Measurements from ENCODE around the gene PLPP1. TPM values are rescaled to one million over a fixed set of nuclear protein-coding genes. Genes with fewer than 3 reads are reported as not detected.
"Not testable (repeated sequence)": the region's sequence is repeated elsewhere in the genome, so short reads cannot be mapped to it uniquely, and the experiment has no call there.

PLPP1 gene
- total and polyA plus RNA-seq, 3 donors from 2014 or later, result 64.7 to 111 (median 66.7) TPM

DNA sequence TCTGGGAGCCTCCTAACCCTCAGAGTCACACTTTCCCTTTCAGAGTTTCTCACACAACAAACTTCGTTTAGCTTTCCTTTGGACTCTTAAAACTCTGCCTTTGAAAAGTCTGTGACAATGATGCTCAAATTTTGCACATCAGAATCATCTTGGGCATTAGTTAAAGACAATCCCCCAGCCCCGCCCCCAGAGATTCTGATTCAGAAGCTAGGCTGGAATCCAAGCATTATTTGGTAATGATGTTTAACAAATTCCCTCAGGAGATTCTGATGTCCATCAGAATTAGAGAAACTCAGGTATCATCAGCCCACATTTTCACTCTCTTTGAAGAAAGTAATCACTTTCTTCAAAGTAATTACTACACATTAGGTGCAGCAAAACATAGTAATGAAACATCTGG, 9.6 kb upstream of the PLPP1 start:
- Histone ChIP-seq H3K4me3 (no peak overlapping the region), H3K9me3 (no peaks in the 10 kb centered on the region), H3K27me3 (no peaks in the 10 kb centered on the region), H3K36me3 (ENCODE audit: low read depth, missing control alignments) (no peaks in the 10 kb centered on the region), H3K4me1 (no peaks in the 10 kb centered on the region), H3K27ac (no peak overlapping the region)
- 87 to 94% methylated on average over 2 of the region's 2 CpGs for WGBS, 2 donors
- no peak for DNase-seq
- TF ChIP-seq, protein P1, sequence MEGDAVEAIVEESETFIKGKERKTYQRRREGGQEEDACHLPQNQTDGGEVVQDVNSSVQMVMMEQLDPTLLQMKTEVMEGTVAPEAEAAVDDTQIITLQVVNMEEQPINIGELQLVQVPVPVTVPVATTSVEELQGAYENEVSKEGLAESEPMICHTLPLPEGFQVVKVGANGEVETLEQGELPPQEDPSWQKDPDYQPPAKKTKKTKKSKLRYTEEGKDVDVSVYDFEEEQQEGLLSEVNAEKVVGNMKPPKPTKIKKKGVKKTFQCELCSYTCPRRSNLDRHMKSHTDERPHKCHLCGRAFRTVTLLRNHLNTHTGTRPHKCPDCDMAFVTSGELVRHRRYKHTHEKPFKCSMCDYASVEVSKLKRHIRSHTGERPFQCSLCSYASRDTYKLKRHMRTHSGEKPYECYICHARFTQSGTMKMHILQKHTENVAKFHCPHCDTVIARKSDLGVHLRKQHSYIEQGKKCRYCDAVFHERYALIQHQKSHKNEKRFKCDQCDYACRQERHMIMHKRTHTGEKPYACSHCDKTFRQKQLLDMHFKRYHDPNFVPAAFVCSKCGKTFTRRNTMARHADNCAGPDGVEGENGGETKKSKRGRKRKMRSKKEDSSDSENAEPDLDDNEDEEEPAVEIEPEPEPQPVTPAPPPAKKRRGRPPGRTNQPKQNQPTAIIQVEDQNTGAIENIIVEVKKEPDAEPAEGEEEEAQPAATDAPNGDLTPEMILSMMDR (IDR thresholded peaks at IDR 0.05), result no peak
- TF ChIP-seq POLR2A (IDR thresholded peaks at IDR 0.05), result no peak
- intact Hi-C loops (cut with DNase I; ENCODE audit: low total_unique reads), result no loop called here

DNA sequence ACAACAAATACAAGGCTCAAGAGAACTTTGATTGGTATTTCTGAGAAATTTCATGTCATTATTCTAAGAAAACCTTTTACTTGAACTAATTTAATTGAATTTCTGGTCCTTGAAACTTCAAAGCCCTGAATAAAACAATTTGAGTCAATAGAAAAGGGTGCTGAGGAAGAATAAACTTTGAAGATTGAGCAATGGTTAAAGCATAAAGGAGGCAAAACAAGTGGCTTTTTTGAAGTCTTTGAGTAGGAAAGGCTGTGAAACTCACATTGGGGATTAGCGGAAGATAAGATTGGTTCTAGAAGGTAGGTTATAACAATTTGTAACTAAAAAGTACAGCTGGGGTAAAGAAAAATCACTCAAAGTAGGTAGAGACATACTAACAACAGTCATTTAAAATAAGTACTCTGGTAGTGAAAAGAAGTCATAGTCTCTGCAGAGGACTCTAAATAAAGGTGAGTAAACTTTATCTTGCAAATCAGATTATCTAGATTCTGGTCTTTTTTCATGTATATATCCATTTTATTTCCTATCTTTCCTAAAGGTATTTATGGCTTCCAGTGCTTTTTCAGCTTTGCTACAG, 6.4 kb upstream of the PLPP1 start:
- WGBS, 2 donors, result 77 to 86% methylated on average over 1 of the region's 1 CpG
- Histone ChIP-seq H3K27ac (no peak overlapping the region), H3K36me3 (ENCODE audit: low read depth, missing control alignments) (no peaks in the 10 kb centered on the region), H3K27me3 (no peaks in the 10 kb centered on the region), H3K4me1 (no peaks in the 10 kb centered on the region), H3K4me3 (no peak overlapping the region), H3K9me3 (no peaks in the 10 kb centered on the region)
- intact Hi-C loops (cut with DNase I; ENCODE audit: low total_unique reads), result no loop called here
- TF ChIP-seq, protein P1 (IDR thresholded peaks at IDR 0.05), result no peak
- no peak for DNase-seq

DNA sequence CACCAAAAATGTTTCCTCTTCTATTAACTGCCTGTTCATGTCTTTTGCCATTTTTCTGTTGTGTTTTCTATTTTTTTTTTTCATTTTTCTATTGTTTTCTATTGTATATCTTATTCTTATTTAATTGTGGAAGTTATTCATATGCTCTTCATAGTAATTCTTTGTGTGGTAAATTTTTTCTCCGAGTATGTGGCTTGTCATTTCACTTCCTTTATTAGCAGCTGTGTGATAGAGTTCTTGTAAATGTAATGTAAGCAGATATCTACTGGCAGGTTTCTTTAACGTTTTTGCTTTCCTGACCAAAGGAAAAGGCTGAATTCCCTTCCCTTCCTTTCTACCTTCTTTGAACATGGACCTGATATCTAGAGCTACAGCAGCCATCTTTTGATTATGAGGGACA, 5.8 kb upstream of the PLPP1 start:
- Histone ChIP-seq H3K4me3 (no peak overlapping the region), H3K27ac (no peak overlapping the region), H3K9me3 (no peaks in the 10 kb centered on the region), H3K27me3 (no peaks in the 10 kb centered on the region), H3K36me3 (ENCODE audit: low read depth, missing control alignments) (no peaks in the 10 kb centered on the region), H3K4me1 (no peaks in the 10 kb centered on the region)
- WGBS, 2 donors, result 49 to 60% methylated on average over 2 of the region's 2 CpGs
- DNase-seq, result no peak
- intact Hi-C loops (cut with DNase I; ENCODE audit: low total_unique reads), result no loop called here
- no peak for TF ChIP-seq POLR2A (IDR thresholded peaks at IDR 0.05)
- TF ChIP-seq, protein P1 (IDR thresholded peaks at IDR 0.05), result no peak

DNA sequence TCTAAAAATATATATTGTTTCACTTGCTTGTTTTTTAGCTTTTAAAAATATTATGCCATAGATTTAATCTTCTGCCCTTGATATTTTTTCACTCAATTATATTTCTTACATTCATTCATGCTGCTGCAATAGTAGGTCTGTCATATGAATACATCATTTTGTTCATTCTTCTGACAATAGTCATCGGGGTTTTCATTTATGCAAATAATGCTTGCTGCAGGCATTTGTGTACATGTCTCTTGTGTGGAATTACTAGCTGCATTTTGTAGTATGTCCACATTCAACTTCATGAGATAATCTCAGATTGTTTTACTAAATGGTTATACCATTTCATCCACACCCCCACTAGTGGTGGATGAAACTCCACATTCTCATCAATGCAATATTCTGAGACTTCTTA, 5.3 kb upstream of the PLPP1 start:
- TF ChIP-seq POLR2A (IDR thresholded peaks at IDR 0.05), result no peak
- TF ChIP-seq, protein P1 (IDR thresholded peaks at IDR 0.05), result no peak
- DNase-seq, result no peak
- H3K4me3 ChIP-seq, result no peak overlapping the region
- intact Hi-C loops (cut with DNase I; ENCODE audit: low total_unique reads), result no loop called here
- no peaks in the 10 kb centered on the region for H3K4me1 ChIP-seq
- no peak overlapping the region for H3K27ac ChIP-seq
- H3K36me3 ChIP-seq (ENCODE audit: low read depth, missing control alignments), result no peaks in the 10 kb centered on the region
- no peaks in the 10 kb centered on the region for H3K9me3 ChIP-seq
- H3K27me3 ChIP-seq, result no peaks in the 10 kb centered on the region
- WGBS, 2 donors, result 97 to 100% methylated on average over 1 of the region's 1 CpG

DNA sequence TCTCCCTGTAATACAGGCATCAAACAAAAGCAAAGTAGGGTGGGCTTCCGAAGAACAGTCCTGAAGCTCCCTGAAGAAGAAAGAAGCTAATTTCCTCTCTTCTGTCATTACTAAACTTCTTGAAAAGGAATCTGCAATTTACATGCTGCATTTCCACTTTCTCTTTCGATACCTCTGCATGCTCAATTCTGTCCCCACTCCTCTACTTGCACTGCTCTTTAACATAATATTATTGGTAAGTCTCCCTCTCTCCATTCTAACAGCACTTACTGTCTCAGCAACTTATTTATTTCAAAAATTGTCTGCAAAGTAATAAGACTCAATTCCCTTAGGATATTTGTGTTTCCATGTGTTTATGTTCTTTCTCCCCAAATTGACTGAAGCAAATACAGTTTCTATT, 3.9 kb upstream of the PLPP1 start:
- peak overlapping the region in 1 of 2 donors; percentile 62 for H3K27ac ChIP-seq
- no peak for TF ChIP-seq POLR2A (IDR thresholded peaks at IDR 0.05)
- TF ChIP-seq, protein P1 (IDR thresholded peaks at IDR 0.05), result no peak

DNA sequence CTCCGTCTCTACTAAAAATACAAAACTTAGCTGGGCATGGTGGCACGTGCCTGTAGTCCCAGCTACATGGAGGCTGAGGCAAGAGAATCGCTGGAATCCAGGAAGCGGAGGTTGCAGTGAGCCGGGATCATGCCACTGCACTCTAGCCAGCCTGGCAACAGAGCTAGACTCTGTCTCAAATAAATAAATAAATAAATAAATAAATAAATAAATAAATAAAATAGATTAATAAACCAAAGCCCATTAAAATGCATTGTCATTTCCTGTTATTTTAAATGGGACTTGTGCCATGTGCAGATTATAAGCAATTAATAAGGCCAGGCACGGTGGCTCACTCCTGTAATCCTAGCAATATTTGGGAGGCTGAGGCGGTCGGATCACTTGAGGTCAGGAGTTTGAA, 2.6 kb upstream of the PLPP1 start:
- 93% methylated on average over 8 of the region's 8 CpGs for WGBS, 2 donors
- H3K27me3 ChIP-seq; H3K9me3 ChIP-seq; intact Hi-C loops (cut with DNase I; ENCODE audit: low total_unique reads); H3K36me3 ChIP-seq (ENCODE audit: low read depth, missing control alignments); H3K4me3 ChIP-seq; H3K4me1 ChIP-seq; H3K27ac ChIP-seq; DNase-seq: not testable (repeated sequence)

More for the DNA sequence above, 3.9 kb upstream of the PLPP1 start:
- Histone ChIP-seq H3K27me3 (no peaks in the 10 kb centered on the region), H3K4me1 (no peaks in the 10 kb centered on the region), H3K4me3 (no peak overlapping the region), H3K36me3 (ENCODE audit: low read depth, missing control alignments) (no peaks in the 10 kb centered on the region), H3K9me3 (no peaks in the 10 kb centered on the region)
- intact Hi-C loops (cut with DNase I; ENCODE audit: low total_unique reads), result no loop called here
- DNase-seq, result no peak
- WGBS, 2 donors, result 25 to 33% methylated on average over 2 of the region's 2 CpGs

Data from testis (tissue), 3 donors.